Stimulated activated CD8-positive, alpha-beta memory T cell treated with anti-CD3 and anti-CD28 coated beads, Interleukin-15, amount 100 ng/mL, for 1 hour (primary cell): Measurements from ENCODE around the gene FAM20C.

ENCODE experiments used
- DNase-seq: peaks from one replicate; pipeline ENCODE4 v3.0.0-alpha.2; 2020; ENCODE audit warnings: low read depth

The FAM20C gene

GRCh38 chr7:159370-160270, 32.8 kb upstream of the FAM20C start:
- no peak for DNase-seq

- no peak for DNase-seq
Measured at GRCh38 chr7:160958-161725, 31.2 kb upstream of the FAM20C start.

GRCh38 chr7:162632-163297, 29.6 kb upstream of the FAM20C start:
- no peak for DNase-seq

- no peak for DNase-seq
Measured at GRCh38 chr7:163298-163695, 29.1 kb upstream of the FAM20C start.

GRCh38 chr7:163971-164881, 28.1 kb upstream of the FAM20C start:
- no peak for DNase-seq

- no peak for DNase-seq
Measured at GRCh38 chr7:164882-165660, 27.3 kb upstream of the FAM20C start.

GRCh38 chr7:165661-166337, 26.6 kb upstream of the FAM20C start:
- DNase-seq: no peak

GRCh38 chr7:166338-167060, 25.9 kb upstream of the FAM20C start:
- no peak for DNase-seq

GRCh38 chr7:167090-167855, 25.1 kb upstream of the FAM20C start:
- DNase-seq: no peak

GRCh38 chr7:167976-168791, 24.2 kb upstream of the FAM20C start:
- DNase-seq: no peak

- no peak for DNase-seq
Measured at GRCh38 chr7:169276-170172, 22.8 kb upstream of the FAM20C start.

- no peak for DNase-seq
Measured at GRCh38 chr7:170551-171363, 21.6 kb upstream of the FAM20C start.

GRCh38 chr7:171364-171904, 20.9 kb upstream of the FAM20C start:
- no peak for DNase-seq

- no peak for DNase-seq
Measured at GRCh38 chr7:171912-172515, 20.4 kb upstream of the FAM20C start.

GRCh38 chr7:173209-173918, 19.0 kb upstream of the FAM20C start:
- DNase-seq: no peak
